HEK293 (cell line): ENCODE measurements around the gene RNU5B-1.

ENCODE experiments used
- CTCF ChIP-seq: fragments of 450-650 bp; formaldehyde crosslinking; IDR thresholded peaks from 2 replicates; pipeline ENCODE4 v1.5.1; 2016; ENCODE audit warnings: missing biosample characterization, missing genetic modification characterization
- GLI4 ChIP-seq: fragments of 450-650 bp; formaldehyde crosslinking; IDR thresholded peaks from 2 replicates; pipeline ENCODE4 v1.5.1; 2016; ENCODE audit warnings: missing biosample characterization, missing genetic modification characterization
- GLIS1 ChIP-seq: fragments of 450-650 bp; formaldehyde crosslinking; IDR thresholded peaks from 2 replicates; pipeline ENCODE4 v1.5.1; 2016; ENCODE audit warnings: missing biosample characterization, missing genetic modification characterization
- GLIS2 ChIP-seq: fragments of 450-650 bp; formaldehyde crosslinking; IDR thresholded peaks from 2 replicates; pipeline ENCODE4 v1.5.1; 2016; ENCODE audit warnings: missing biosample characterization, missing genetic modification characterization
- IKZF3 ChIP-seq: fragments of 450-650 bp; IDR thresholded peaks from 2 replicates; pipeline ENCODE4 v1.5.0; 2018; ENCODE audit warnings: missing biosample characterization, mild to moderate bottlenecking, missing genetic modification characterization, moderate library complexity
- KLF8 ChIP-seq: fragments of 450-650 bp; formaldehyde crosslinking; IDR thresholded peaks from 2 replicates; pipeline ENCODE4 v1.5.1; 2016; ENCODE audit warnings: missing biosample characterization, missing genetic modification characterization
- SCRT1 ChIP-seq: fragments of 450-650 bp; formaldehyde crosslinking; IDR thresholded peaks from 2 replicates; pipeline ENCODE4 v1.5.1; 2016; ENCODE audit warnings: missing biosample characterization, missing genetic modification characterization, borderline replicate concordance
- SCRT2 ChIP-seq: fragments of 450-650 bp; formaldehyde crosslinking; IDR thresholded peaks from 2 replicates; pipeline ENCODE4 v1.5.1; 2016; ENCODE audit warnings: missing biosample characterization, missing genetic modification characterization
- SP7 ChIP-seq: fragments of 450-650 bp; formaldehyde crosslinking; IDR thresholded peaks from 2 replicates; pipeline ENCODE4 v1.5.1; 2016; ENCODE audit warnings: missing biosample characterization, missing genetic modification characterization
- YY2 ChIP-seq: fragments of 450-650 bp; formaldehyde crosslinking; IDR thresholded peaks from 2 replicates; pipeline ENCODE4 v1.5.1; 2016; ENCODE audit warnings: missing biosample characterization, missing genetic modification characterization
- ZBTB48 ChIP-seq: fragments of 450-650 bp; formaldehyde crosslinking; IDR thresholded peaks from 2 replicates; pipeline ENCODE4 v1.5.1; 2016; ENCODE audit warnings: missing biosample characterization, missing genetic modification characterization
- ZEB2 ChIP-seq: fragments of 450-650 bp; formaldehyde crosslinking; IDR thresholded peaks from 2 replicates; pipeline ENCODE4 v1.5.1; 2016; ENCODE audit warnings: missing biosample characterization, missing genetic modification characterization
- ZFP69B ChIP-seq: fragments of 450-650 bp; formaldehyde crosslinking; IDR thresholded peaks from 2 replicates; pipeline ENCODE4 v1.5.1; 2016; ENCODE audit warnings: missing biosample characterization, missing genetic modification characterization
- ZIC2 ChIP-seq: fragments of 450-650 bp; formaldehyde crosslinking; IDR thresholded peaks from 2 replicates; pipeline ENCODE4 v1.5.1; 2016; ENCODE audit warnings: missing biosample characterization, missing genetic modification characterization
- ZNF19 ChIP-seq: fragments of 450-650 bp; formaldehyde crosslinking; IDR thresholded peaks from 2 replicates; pipeline ENCODE4; 2016; ENCODE audit warnings: missing biosample characterization, missing genetic modification characterization, low read depth
- ZNF2 ChIP-seq: fragments of 450-650 bp; formaldehyde crosslinking; IDR thresholded peaks from 2 replicates; pipeline ENCODE4 v1.5.1; 2016; ENCODE audit warnings: missing biosample characterization, missing genetic modification characterization
- ZNF24 ChIP-seq: fragments of 450-650 bp; formaldehyde crosslinking; IDR thresholded peaks from 2 replicates; pipeline ENCODE4 v1.5.1; 2016; ENCODE audit warnings: missing biosample characterization, missing genetic modification characterization
- ZNF274 ChIP-seq, 2 experiments: fragments of 200-500 bp in 1 of 2; fragments of 450-650 bp in 1 of 2; sonication (Bioruptor generic) in 1 of 2; formaldehyde crosslinking in 1 of 2; IDR thresholded peaks; 2 replicates each; pipeline versions ENCODE4 v1.5.1 to v1.6.1; 2014 to 2016; ENCODE audit warnings: borderline replicate concordance in 1 of 2, inconsistent platforms in 1 of 2, low read length in 1 of 2, missing biosample characterization in 1 of 2, missing genetic modification characterization in 1 of 2
- ZNF324 ChIP-seq: fragments of 450-650 bp; formaldehyde crosslinking; IDR thresholded peaks from 2 replicates; pipeline ENCODE4 v1.5.1; 2016; ENCODE audit warnings: missing biosample characterization, missing genetic modification characterization
- ZNF335 ChIP-seq: fragments of 450-650 bp; formaldehyde crosslinking; conservative IDR thresholded peaks from 2 replicates; pipeline ENCODE4 v1.5.1; 2016; ENCODE audit warnings: missing biosample characterization, missing genetic modification characterization
- ZNF366 ChIP-seq: fragments of 450-650 bp; formaldehyde crosslinking; conservative IDR thresholded peaks from 2 replicates; pipeline ENCODE4 v1.5.1; 2016; ENCODE audit warnings: missing biosample characterization, missing genetic modification characterization
- ZNF513 ChIP-seq: fragments of 450-650 bp; IDR thresholded peaks from 2 replicates; pipeline ENCODE4 v1.5.1; 2018; ENCODE audit warnings: missing biosample characterization, missing genetic modification characterization
- ZNF600 ChIP-seq: fragments of 450-650 bp; formaldehyde crosslinking; IDR thresholded peaks from 2 replicates; pipeline ENCODE4 v1.5.1; 2016; ENCODE audit warnings: missing biosample characterization, missing genetic modification characterization
- ZNF623 ChIP-seq: fragments of 450-650 bp; formaldehyde crosslinking; IDR thresholded peaks from 2 replicates; pipeline ENCODE4 v1.5.1; 2016; ENCODE audit warnings: missing biosample characterization, missing genetic modification characterization
- ZNF654 ChIP-seq: fragments of 450-650 bp; formaldehyde crosslinking; IDR thresholded peaks from 2 replicates; pipeline ENCODE4 v1.5.1; 2016; ENCODE audit warnings: low read depth, missing biosample characterization, missing genetic modification characterization
- ZNF677 ChIP-seq: fragments of 450-650 bp; IDR thresholded peaks from 2 replicates; pipeline ENCODE4 v1.5.0; 2018; ENCODE audit warnings: missing biosample characterization, mild to moderate bottlenecking, missing genetic modification characterization, moderate library complexity
- ZNF692 ChIP-seq: fragments of 450-650 bp; formaldehyde crosslinking; IDR thresholded peaks from 2 replicates; pipeline ENCODE4 v1.5.1; 2016; ENCODE audit warnings: missing biosample characterization, missing genetic modification characterization
- ZNF843 ChIP-seq: fragments of 450-650 bp; formaldehyde crosslinking; IDR thresholded peaks from 2 replicates; pipeline ENCODE4 v1.5.1; 2016; ENCODE audit warnings: missing biosample characterization, missing genetic modification characterization
- ZSCAN5A ChIP-seq: fragments of 450-650 bp; formaldehyde crosslinking; IDR thresholded peaks from 2 replicates; pipeline ENCODE4 v1.5.1; 2016; ENCODE audit warnings: missing biosample characterization, missing genetic modification characterization
- TF ChIP-seq, protein P1 (sequence below): fragments of 450-650 bp; formaldehyde crosslinking; IDR thresholded peaks from 2 replicates; pipeline ENCODE4 v1.5.1; 2017; ENCODE audit warnings: missing biosample characterization, missing genetic modification characterization
- TF ChIP-seq, protein P2 (sequence below): fragments of 450-650 bp; formaldehyde crosslinking; IDR thresholded peaks from 2 replicates; pipeline ENCODE4 v1.5.1; 2016; ENCODE audit warnings: missing biosample characterization, missing genetic modification characterization

The RNU5B-1 gene

DNA sequence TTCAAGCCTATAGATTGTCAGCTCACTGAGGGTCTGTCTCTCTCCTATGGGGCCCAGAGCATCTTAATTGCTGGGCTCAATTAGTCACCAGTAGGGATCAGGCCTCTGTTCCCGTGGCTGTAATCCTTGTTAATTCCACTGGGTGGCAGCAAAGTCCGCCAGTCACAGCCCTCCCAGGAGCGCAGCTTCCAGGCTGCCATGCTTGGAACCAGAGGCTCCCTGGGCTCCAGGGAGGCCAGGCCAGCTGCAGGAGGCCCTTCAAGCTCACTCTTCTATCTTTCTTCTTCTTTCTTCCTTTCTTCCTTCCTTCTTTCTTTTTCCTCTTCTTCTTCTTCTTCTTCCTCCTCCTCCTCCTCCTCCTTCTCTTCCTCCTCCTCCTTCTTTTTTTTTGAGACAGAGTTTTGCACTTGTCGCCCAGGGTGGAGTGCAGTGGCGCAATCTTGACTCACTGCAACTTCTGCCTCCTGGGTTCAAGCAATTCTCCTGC lies 14.4 kb downstream of the RNU5B-1 start (continued):
- peak; percentile 96 for TF ChIP-seq ZNF513 (tag by site-specific recombination)
- TF ChIP-seq ZNF324 (tag by site-specific recombination): peak; percentile 83
- TF ChIP-seq SP7: peak; percentile 65
- TF ChIP-seq ZEB2: 0 out of 2 replicates have a peak, but pooled peaks have one; percentile 57
- TF ChIP-seq ZNF692 (tag by site-specific recombination): peak; percentile 95
- no peak for TF ChIP-seq ZNF623
- TF ChIP-seq YY2 (tag by site-specific recombination): peak; percentile 66
- TF ChIP-seq ZSCAN5A (tag by site-specific recombination): no peak
- peak; percentile 97 for TF ChIP-seq ZBTB48 (tag by site-specific recombination)
- peak; percentile 60; the same call in 1 of the 2 replicates for TF ChIP-seq GLI4
- no peak for TF ChIP-seq ZNF274 (IDR thresholded peaks at IDR 0.05; ENCODE audit: low read length)
- no peak for TF ChIP-seq ZNF274 (tag by site-specific recombination; IDR thresholded peaks at IDR 0.05; ENCODE audit: borderline replicate concordance)
- TF ChIP-seq, protein P1, sequence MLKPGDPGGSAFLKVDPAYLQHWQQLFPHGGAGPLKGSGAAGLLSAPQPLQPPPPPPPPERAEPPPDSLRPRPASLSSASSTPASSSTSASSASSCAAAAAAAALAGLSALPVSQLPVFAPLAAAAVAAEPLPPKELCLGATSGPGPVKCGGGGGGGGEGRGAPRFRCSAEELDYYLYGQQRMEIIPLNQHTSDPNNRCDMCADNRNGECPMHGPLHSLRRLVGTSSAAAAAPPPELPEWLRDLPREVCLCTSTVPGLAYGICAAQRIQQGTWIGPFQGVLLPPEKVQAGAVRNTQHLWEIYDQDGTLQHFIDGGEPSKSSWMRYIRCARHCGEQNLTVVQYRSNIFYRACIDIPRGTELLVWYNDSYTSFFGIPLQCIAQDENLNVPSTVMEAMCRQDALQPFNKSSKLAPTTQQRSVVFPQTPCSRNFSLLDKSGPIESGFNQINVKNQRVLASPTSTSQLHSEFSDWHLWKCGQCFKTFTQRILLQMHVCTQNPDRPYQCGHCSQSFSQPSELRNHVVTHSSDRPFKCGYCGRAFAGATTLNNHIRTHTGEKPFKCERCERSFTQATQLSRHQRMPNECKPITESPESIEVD (tag by site-specific recombination): no peak
- peak; percentile 34; the same call in 1 of the 2 replicates for TF ChIP-seq ZNF335
- TF ChIP-seq, protein P2, sequence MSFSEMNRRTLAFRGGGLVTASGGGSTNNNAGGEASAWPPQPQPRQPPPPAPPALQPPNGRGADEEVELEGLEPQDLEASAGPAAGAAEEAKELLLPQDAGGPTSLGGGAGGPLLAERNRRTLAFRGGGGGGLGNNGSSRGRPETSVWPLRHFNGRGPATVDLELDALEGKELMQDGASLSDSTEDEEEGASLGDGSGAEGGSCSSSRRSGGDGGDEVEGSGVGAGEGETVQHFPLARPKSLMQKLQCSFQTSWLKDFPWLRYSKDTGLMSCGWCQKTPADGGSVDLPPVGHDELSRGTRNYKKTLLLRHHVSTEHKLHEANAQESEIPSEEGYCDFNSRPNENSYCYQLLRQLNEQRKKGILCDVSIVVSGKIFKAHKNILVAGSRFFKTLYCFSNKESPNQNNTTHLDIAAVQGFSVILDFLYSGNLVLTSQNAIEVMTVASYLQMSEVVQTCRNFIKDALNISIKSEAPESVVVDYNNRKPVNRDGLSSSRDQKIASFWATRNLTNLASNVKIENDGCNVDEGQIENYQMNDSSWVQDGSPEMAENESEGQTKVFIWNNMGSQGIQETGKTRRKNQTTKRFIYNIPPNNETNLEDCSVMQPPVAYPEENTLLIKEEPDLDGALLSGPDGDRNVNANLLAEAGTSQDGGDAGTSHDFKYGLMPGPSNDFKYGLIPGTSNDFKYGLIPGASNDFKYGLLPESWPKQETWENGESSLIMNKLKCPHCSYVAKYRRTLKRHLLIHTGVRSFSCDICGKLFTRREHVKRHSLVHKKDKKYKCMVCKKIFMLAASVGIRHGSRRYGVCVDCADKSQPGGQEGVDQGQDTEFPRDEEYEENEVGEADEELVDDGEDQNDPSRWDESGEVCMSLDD (tag by site-specific recombination): no peak
- TF ChIP-seq ZNF19 (tag by site-specific recombination): no peak
- TF ChIP-seq ZNF24 (tag by site-specific recombination): 0 out of 2 replicates have a peak, but pooled peaks have one; percentile 29
- 0 out of 2 replicates have a peak, but pooled peaks have one; percentile 47 for TF ChIP-seq ZNF843 (tag by site-specific recombination)
- peak; percentile 39; the same call in 1 of the 2 replicates for TF ChIP-seq KLF8
- peak; percentile 92 for TF ChIP-seq GLIS1 (tag by site-specific recombination)
- peak; percentile 98 for TF ChIP-seq CTCF
- peak; percentile 81 for TF ChIP-seq IKZF3 (tag by site-specific recombination)
- TF ChIP-seq ZFP69B (tag by site-specific recombination): peak; percentile 91
- peak; percentile 67; the same call in 1 of the 2 replicates for TF ChIP-seq ZNF600 (tag by site-specific recombination)
- peak; percentile 90 for TF ChIP-seq ZNF2 (tag by site-specific recombination)
- no peak for TF ChIP-seq ZNF677 (tag by site-specific recombination)
- TF ChIP-seq ZIC2 (tag by site-specific recombination): peak; percentile 84
- peak; percentile 99 for TF ChIP-seq ZNF654 (tag by site-specific recombination)
- peak; percentile 83 for TF ChIP-seq GLIS2 (tag by site-specific recombination)
- TF ChIP-seq SCRT1: peak; percentile 100
- peak; percentile 85 for TF ChIP-seq ZNF366 (tag by site-specific recombination)
- peak; percentile 99 for TF ChIP-seq SCRT2
